WTC11 (cell line): ENCODE measurements around the gene PRF1. TPM values are rescaled to one million over a fixed set of nuclear protein-coding genes. Genes with fewer than 3 reads are reported as not detected.

Experiments used
- ATAC-seq: fragments of 200-7000 bp; cut with Tn5 transposase; 2 replicates; pipeline ENCODE4 v1.10.0; 2021; ENCODE audit warnings: mild to moderate bottlenecking, moderate library complexity
- CTCF ChIA-PET: fragments of 300-600 bp; sonication (Branson Sonifier 250); formaldehyde crosslinking; loops from one replicate; lab custom pipeline; 2021; ENCODE audit warnings: antibody characterized with exemption; lab: Charles Lee
- POLR2A ChIA-PET: fragments of 350-600 bp; sonication (Branson Sonifier 250); formaldehyde crosslinking; loops from one replicate; lab custom pipeline; 2021; ENCODE audit warnings: antibody characterized with exemption; lab: Charles Lee
- DNase-seq: peaks from one replicate; pipeline ENCODE4 v3.0.0; 2021; ENCODE audit warnings: low spot score
- H3K27ac Mint-ChIP-seq: 2 replicates; pipeline ENCODE4 v1.8.0; 2021; ENCODE audit warnings: mixed read lengths
- H3K27me3 Mint-ChIP-seq: 2 replicates; pipeline ENCODE4 v1.8.0; 2021; ENCODE audit warnings: low read depth, mild to moderate bottlenecking, moderate library complexity, mixed read lengths
- H3K36me3 Mint-ChIP-seq: 2 replicates; pipeline ENCODE4 v1.8.0; 2021; ENCODE audit warnings: mixed read lengths
- H3K4me1 Mint-ChIP-seq: 2 replicates; pipeline ENCODE4 v1.8.0; 2022; ENCODE audit warnings: mixed read lengths
- H3K4me3 Mint-ChIP-seq: 2 replicates; pipeline ENCODE4 v1.8.0; 2021; ENCODE audit warnings: mild to moderate bottlenecking, moderate library complexity, mixed read lengths
- H3K9me3 Mint-ChIP-seq: 2 replicates; pipeline ENCODE4 v1.8.0; 2021; ENCODE audit warnings: mixed read lengths
- AR ChIP-seq: fragments of 250-450 bp; sonication (Bioruptor Pico); IDR thresholded peaks from 2 replicates; pipeline ENCODE4 v1.9.0; 2021; ENCODE audit warnings: mild to moderate bottlenecking
- ATF6 ChIP-seq: sonication (generic); formaldehyde crosslinking; IDR thresholded peaks from 2 replicates; pipeline ENCODE4 v1.8.1; 2023; ENCODE audit warnings: mild to moderate bottlenecking, missing genetic modification reagents
- CREB1 ChIP-seq: sonication (generic); formaldehyde crosslinking; IDR thresholded peaks from 2 replicates; pipeline ENCODE4 v1.8.0; 2023; ENCODE audit warnings: mild to moderate bottlenecking, missing genetic modification reagents
- CREM ChIP-seq: sonication (generic); formaldehyde crosslinking; IDR thresholded peaks from 2 replicates; pipeline ENCODE4 v1.8.1; 2022; ENCODE audit warnings: mild to moderate bottlenecking, missing genetic modification reagents, moderate library complexity
- E2F1 ChIP-seq: sonication (generic); formaldehyde crosslinking; IDR thresholded peaks from 2 replicates; pipeline ENCODE4 v1.8.0; 2022; ENCODE audit warnings: mild to moderate bottlenecking, missing genetic modification reagents
- E2F4 ChIP-seq: sonication (generic); formaldehyde crosslinking; IDR thresholded peaks from 2 replicates; pipeline ENCODE4 v1.8.1; 2022; ENCODE audit warnings: low read depth, mild to moderate bottlenecking, moderate library complexity, missing genetic modification reagents, borderline replicate concordance
- ESRRA ChIP-seq: sonication (generic); formaldehyde crosslinking; IDR thresholded peaks from 2 replicates; pipeline ENCODE4 v1.8.1; 2022; ENCODE audit warnings: mild to moderate bottlenecking, missing genetic modification reagents, borderline replicate concordance
- ETV6 ChIP-seq: sonication (generic); formaldehyde crosslinking; IDR thresholded peaks from 2 replicates; pipeline ENCODE4 v1.8.1; 2022; ENCODE audit warnings: mild to moderate bottlenecking, missing genetic modification reagents
- FOXK1 ChIP-seq: sonication (generic); formaldehyde crosslinking; IDR thresholded peaks from 2 replicates; pipeline ENCODE4 v1.8.0; 2022; ENCODE audit warnings: mild to moderate bottlenecking, moderate library complexity, missing genetic modification reagents
- HMGA2 ChIP-seq: fragments of 250-450 bp; sonication (Bioruptor Pico); IDR thresholded peaks from 2 replicates; pipeline ENCODE4 v1.4.0; 2021; ENCODE audit warnings: mild to moderate bottlenecking, moderate library complexity
- MYBL2 ChIP-seq: sonication (generic); formaldehyde crosslinking; IDR thresholded peaks from 2 replicates; pipeline ENCODE4 v1.8.1; 2023; ENCODE audit warnings: mild to moderate bottlenecking, moderate library complexity, missing genetic modification reagents
- NFATC4 ChIP-seq: fragments of 250-450 bp; sonication (Bioruptor Pico); IDR thresholded peaks from 2 replicates; pipeline ENCODE4 v1.9.0; 2021; ENCODE audit warnings: mild to moderate bottlenecking
- PREB ChIP-seq: sonication (generic); formaldehyde crosslinking; IDR thresholded peaks from 2 replicates; pipeline ENCODE4 v1.8.1; 2022; ENCODE audit warnings: mild to moderate bottlenecking, missing genetic modification reagents, moderate library complexity, borderline replicate concordance
- RORB ChIP-seq: fragments of 250-450 bp; sonication (Bioruptor Pico); IDR thresholded peaks from 2 replicates; pipeline ENCODE4 v1.9.0; 2021; ENCODE audit warnings: mild to moderate bottlenecking
- SOX15 ChIP-seq: fragments of 250-450 bp; sonication (Bioruptor Pico); IDR thresholded peaks from 2 replicates; pipeline ENCODE4 v1.9.0; 2021; ENCODE audit warnings: mild to moderate bottlenecking
- SP1 ChIP-seq: sonication (generic); formaldehyde crosslinking; conservative IDR thresholded peaks from 2 replicates; pipeline ENCODE4 v1.8.1; 2022; ENCODE audit warnings: missing genetic modification reagents
- TP53 ChIP-seq: sonication (generic); formaldehyde crosslinking; IDR thresholded peaks from 2 replicates; pipeline ENCODE4 v1.8.1; 2023; ENCODE audit warnings: mild to moderate bottlenecking, missing genetic modification reagents
- ZNF121 ChIP-seq: sonication (generic); formaldehyde crosslinking; IDR thresholded peaks from 2 replicates; pipeline ENCODE4 v1.8.0; 2023; ENCODE audit warnings: missing genetic modification reagents
- ZNF263 ChIP-seq: sonication (generic); formaldehyde crosslinking; IDR thresholded peaks from 2 replicates; pipeline ENCODE4 v1.8.1; 2022; ENCODE audit warnings: low read depth, mild to moderate bottlenecking, moderate library complexity, missing genetic modification reagents
- ZNF281 ChIP-seq: sonication (generic); formaldehyde crosslinking; IDR thresholded peaks from 2 replicates; pipeline ENCODE4 v1.8.0; 2023; ENCODE audit warnings: mild to moderate bottlenecking, missing genetic modification reagents
- ZNF396 ChIP-seq: fragments of 250-450 bp; sonication (Bioruptor Pico); IDR thresholded peaks from 2 replicates; pipeline ENCODE4 v1.8.0; 2021; ENCODE audit warnings: mild to moderate bottlenecking, moderate library complexity, borderline replicate concordance
- total RNA-seq: library from RNA; stranded (reverse); gene quantifications from 3 replicates; pipeline ENCODE4 v1.2.3, GENCODE V29; 2021

PRF1 gene
- total RNA-seq, 1 experiment from 2014 or later, result 0.11 TPM

GRCh38 chr10:70603449-70603801, 884 bp upstream of the PRF1 start (continued):
- TF ChIP-seq SOX15 (no peak), ATF6 (CRISPR knock-in tag) (no peak), E2F4 (CRISPR knock-in tag) (no peak), MYBL2 (CRISPR knock-in tag) (no peak), HMGA2 (CRISPR knock-in tag) (no peak), ESRRA (CRISPR knock-in tag) (no peak), RORB (CRISPR knock-in tag) (no peak), ZNF263 (CRISPR knock-in tag) (no peak), CREM (CRISPR knock-in tag) (no peak), ZNF121 (CRISPR knock-in tag) (no peak)
- TF ChIP-seq, all 79 proteins: peak for 0

- Mint-ChIP-seq H3K4me1 (peaks cover 6% of the 10 kb centered on the region), H3K27ac (no peak overlapping the region), H3K36me3 (no peaks in the 10 kb centered on the region), H3K4me3 (no peak overlapping the region), H3K9me3 (no peaks in the 10 kb centered on the region)
- ATAC-seq, result no peak
- POLR2A ChIA-PET, result no interaction called here
- no peak for TF ChIP-seq ZNF263 (CRISPR knock-in tag)
- TF ChIP-seq ZNF396 (CRISPR knock-in tag), result no peak
- no peak for TF ChIP-seq NFATC4
- TF ChIP-seq TP53 (CRISPR knock-in tag), result no peak
- no peak for TF ChIP-seq SP1 (CRISPR knock-in tag)
- TF ChIP-seq, all 79 proteins: peak for 0
- H3K27me3 Mint-ChIP-seq, result no peaks in the 10 kb centered on the region
- DNase-seq, result no peak
- CTCF ChIA-PET, result interaction anchor here (1.3 kb wide), 1 partner anchor 43 kb away, joined by 5 read pairs; no protein-coding TSS in a partner anchor
These were observed 795 bp downstream of the PRF1 start for GRCh38 chr10:70601746-70602145.

GRCh38 chr10:70600512-70601395, 1.8 kb downstream of the PRF1 start:
- Mint-ChIP-seq H3K36me3 (no peaks in the 10 kb centered on the region), H3K4me1 (peaks cover 6% of the 10 kb centered on the region), H3K9me3 (no peaks in the 10 kb centered on the region), H3K27me3 (no peaks in the 10 kb centered on the region), H3K4me3 (no peak overlapping the region), H3K27ac (no peak overlapping the region)
- POLR2A ChIA-PET, result no interaction called here
- CTCF ChIA-PET, result no interaction called here
- DNase-seq, result no peak
- no peak for ATAC-seq
- TF ChIP-seq FOXK1 (CRISPR knock-in tag) (no peak), RORB (CRISPR knock-in tag) (no peak), PREB (CRISPR knock-in tag) (no peak), ETV6 (CRISPR knock-in tag) (no peak), CREB1 (no peak), E2F1 (CRISPR knock-in tag) (no peak), ZNF281 (CRISPR knock-in tag) (no peak), E2F4 (CRISPR knock-in tag) (no peak), AR (CRISPR knock-in tag) (no peak)
